ENCODE measurements around the gene UST.
"Not testable (repeated sequence)": the region's sequence is repeated elsewhere in the genome, so short reads cannot be mapped to it uniquely, and the experiment has no call there.

Gene UST

DNA sequence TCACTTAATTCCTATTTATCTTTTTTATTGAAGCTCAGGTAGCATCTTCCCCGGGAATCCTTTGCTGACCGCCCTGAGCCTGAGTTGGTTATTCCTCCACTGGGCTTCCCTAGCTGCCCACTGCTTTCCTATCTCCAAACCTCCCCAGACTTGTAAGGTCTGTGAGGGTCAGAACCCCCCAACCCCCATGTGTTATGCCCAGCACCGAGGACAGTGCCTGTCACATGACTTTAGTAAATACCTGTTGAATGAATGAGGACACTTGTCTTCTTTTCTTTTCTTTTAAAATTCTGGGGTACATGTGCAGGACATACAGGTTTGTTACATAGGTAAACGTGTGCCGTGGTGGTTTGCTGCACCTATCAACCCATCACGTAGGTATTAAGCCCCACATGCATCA lies 105.9 kb downstream of the UST start:
- FAIRE-seq, result no peak

GRCh38 chr6:148853113-148853512 lies 106.3 kb downstream of the UST start:
- DNase-seq (ENCODE audit: insufficient read length, low spot score); FAIRE-seq: not testable (repeated sequence)

More for the DNA sequence above, 105.9 kb downstream of the UST start:
- TF ChIP-seq TAF1 (IDR thresholded peaks at IDR 0.05; ENCODE audit: low read depth, low read length) (no peak), POLR2A (IDR thresholded peaks at IDR 0.05; ENCODE audit: low read depth, low read length) (no peak), POU2F2 (IDR thresholded peaks at IDR 0.05; ENCODE audit: low read depth, low read length) (no peak), PAX5 (IDR thresholded peaks at IDR 0.05; ENCODE audit: insufficient read depth, low read length, severe bottlenecking) (no peak), SPI1 (IDR thresholded peaks at IDR 0.05; ENCODE audit: low read depth, low read length) (no peak), POLR2AphosphoS5 (IDR thresholded peaks at IDR 0.05; ENCODE audit: low read depth, low read length) (no peak)
- DNase-seq (ENCODE audit: insufficient read length, low spot score), result no peak

- DNase-seq (ENCODE audit: insufficient read length, low spot score) (no peak), FAIRE-seq (no peak)
- no peak for TF ChIP-seq POLR2AphosphoS5 (IDR thresholded peaks at IDR 0.05; ENCODE audit: low read depth, low read length)
- no peak for TF ChIP-seq SPI1 (IDR thresholded peaks at IDR 0.05; ENCODE audit: low read depth, low read length)
- TF ChIP-seq PAX5 (IDR thresholded peaks at IDR 0.05; ENCODE audit: insufficient read depth, low read length, severe bottlenecking), result no peak
- TF ChIP-seq POLR2A (IDR thresholded peaks at IDR 0.05; ENCODE audit: low read depth, low read length), result no peak
- TF ChIP-seq TAF1 (IDR thresholded peaks at IDR 0.05; ENCODE audit: low read depth, low read length), result no peak
- no peak for TF ChIP-seq POU2F2 (IDR thresholded peaks at IDR 0.05; ENCODE audit: low read depth, low read length)
Observed at GRCh38 chr6:148854096-148854495, 107.3 kb downstream of the UST start.

- FAIRE-seq (no peak), DNase-seq (ENCODE audit: insufficient read length, low spot score) (no peak)
- TF ChIP-seq POU2F2 (IDR thresholded peaks at IDR 0.05; ENCODE audit: low read depth, low read length) (no peak), POLR2AphosphoS5 (IDR thresholded peaks at IDR 0.05; ENCODE audit: low read depth, low read length) (no peak), POLR2A (IDR thresholded peaks at IDR 0.05; ENCODE audit: low read depth, low read length) (no peak), TAF1 (IDR thresholded peaks at IDR 0.05; ENCODE audit: low read depth, low read length) (no peak), SPI1 (IDR thresholded peaks at IDR 0.05; ENCODE audit: low read depth, low read length) (no peak), PAX5 (IDR thresholded peaks at IDR 0.05; ENCODE audit: insufficient read depth, low read length, severe bottlenecking) (no peak)
Observed at GRCh38 chr6:148854992-148855391, 108.2 kb downstream of the UST start.

DNA sequence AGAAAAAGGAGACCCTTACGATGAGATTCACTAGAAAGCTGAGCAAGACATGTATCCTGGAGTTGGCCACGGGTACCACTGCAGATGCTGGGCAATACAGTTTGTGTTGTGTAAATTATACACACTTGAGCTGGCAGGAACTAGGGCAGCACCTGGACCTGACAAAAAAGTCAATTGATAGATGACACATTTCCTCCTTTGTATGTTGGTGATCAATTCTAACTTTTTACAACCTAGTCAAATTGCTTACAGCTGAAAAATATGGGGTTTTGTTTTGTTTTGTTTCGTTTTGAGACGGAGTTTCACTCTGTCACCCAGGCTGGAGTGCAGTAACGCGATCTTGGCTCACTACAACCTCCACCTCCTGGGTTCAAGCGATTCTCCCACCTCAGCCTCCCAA lies 108.9 kb downstream of the UST start:
- DNase-seq (ENCODE audit: insufficient read length, low spot score) (no peak), FAIRE-seq (no peak)
- TF ChIP-seq POLR2AphosphoS5 (IDR thresholded peaks at IDR 0.05; ENCODE audit: low read depth, low read length) (no peak), TAF1 (IDR thresholded peaks at IDR 0.05; ENCODE audit: low read depth, low read length) (no peak), PAX5 (IDR thresholded peaks at IDR 0.05; ENCODE audit: insufficient read depth, low read length, severe bottlenecking) (no peak), POU2F2 (IDR thresholded peaks at IDR 0.05; ENCODE audit: low read depth, low read length) (no peak), SPI1 (IDR thresholded peaks at IDR 0.05; ENCODE audit: low read depth, low read length) (no peak), POLR2A (IDR thresholded peaks at IDR 0.05; ENCODE audit: low read depth, low read length) (no peak)

DNA sequence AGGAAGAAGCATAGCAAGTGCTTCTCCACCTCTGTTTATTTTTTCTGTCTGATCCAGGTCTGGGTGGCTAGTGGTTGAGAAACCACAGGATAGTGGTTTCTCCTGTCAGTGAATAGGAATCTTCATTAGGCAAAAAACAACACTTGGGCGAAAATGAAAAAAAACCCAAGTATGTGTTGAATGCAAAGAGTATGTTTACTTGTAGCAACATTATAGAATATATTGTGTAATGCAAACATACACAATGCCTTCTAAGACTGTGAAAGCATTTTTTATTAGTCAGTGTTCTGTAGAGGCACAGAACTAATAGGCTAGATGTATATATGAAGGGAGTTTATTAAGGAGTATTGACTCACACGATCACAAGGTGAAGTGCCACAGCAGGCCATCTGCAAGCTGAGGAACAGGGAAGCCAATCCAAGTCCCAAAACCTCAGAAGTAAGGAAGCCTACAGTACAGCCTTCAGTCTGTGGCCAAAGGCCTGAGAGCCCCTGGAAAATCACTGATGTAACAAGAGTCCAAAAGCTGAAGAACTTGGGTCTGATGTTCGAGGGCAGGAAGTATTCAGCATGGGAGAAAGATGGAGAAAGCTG lies 111.1 kb downstream of the UST start:
- TF ChIP-seq POU2F2 (IDR thresholded peaks at IDR 0.05; ENCODE audit: low read depth, low read length), result no peak
- no peak for TF ChIP-seq TAF1 (IDR thresholded peaks at IDR 0.05; ENCODE audit: low read depth, low read length)
- no peak for TF ChIP-seq PAX5 (IDR thresholded peaks at IDR 0.05; ENCODE audit: insufficient read depth, low read length, severe bottlenecking)
- no peak for TF ChIP-seq SPI1 (IDR thresholded peaks at IDR 0.05; ENCODE audit: low read depth, low read length)
- TF ChIP-seq POLR2A (IDR thresholded peaks at IDR 0.05; ENCODE audit: low read depth, low read length), result no peak
- TF ChIP-seq POLR2AphosphoS5 (IDR thresholded peaks at IDR 0.05; ENCODE audit: low read depth, low read length), result no peak
- no peak for FAIRE-seq
- DNase-seq (ENCODE audit: insufficient read length, low spot score), result no peak

GRCh38 chr6:148864132-148864531 lies 117.3 kb downstream of the UST start:
- DNase-seq (ENCODE audit: insufficient read length, low spot score), result not testable (repeated sequence)

DNA sequence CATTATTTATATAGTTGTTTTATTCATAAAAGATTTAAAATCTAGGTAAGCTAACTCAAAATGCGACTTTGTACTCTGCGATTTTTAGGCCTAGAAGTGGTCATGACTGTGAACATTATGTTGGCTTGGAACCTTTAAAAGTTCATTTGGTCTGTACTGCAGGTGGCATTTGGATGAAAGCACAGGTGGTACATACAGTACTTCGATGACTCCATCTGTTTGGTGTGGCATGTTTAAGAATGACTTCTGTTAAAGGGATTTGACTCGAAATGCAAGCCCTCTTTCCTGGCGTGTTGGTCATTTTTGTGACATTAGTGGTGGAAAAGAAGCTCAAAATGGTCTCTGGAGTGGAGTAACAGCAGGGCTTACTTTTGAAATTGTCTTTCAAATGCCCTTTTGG lies 118.1 kb downstream of the UST start:
- FAIRE-seq (no peak), DNase-seq (ENCODE audit: insufficient read length, low spot score) (no peak)
- TF ChIP-seq POU2F2 (IDR thresholded peaks at IDR 0.05; ENCODE audit: low read depth, low read length) (no peak), POLR2AphosphoS5 (IDR thresholded peaks at IDR 0.05; ENCODE audit: low read depth, low read length) (no peak), SPI1 (IDR thresholded peaks at IDR 0.05; ENCODE audit: low read depth, low read length) (no peak), PAX5 (IDR thresholded peaks at IDR 0.05; ENCODE audit: insufficient read depth, low read length, severe bottlenecking) (no peak), POLR2A (IDR thresholded peaks at IDR 0.05; ENCODE audit: low read depth, low read length) (no peak), TAF1 (IDR thresholded peaks at IDR 0.05; ENCODE audit: low read depth, low read length) (no peak)

More at GRCh38 chr6:148864132-148864531, 117.3 kb downstream of the UST start:
- not testable (repeated sequence) for FAIRE-seq

DNA sequence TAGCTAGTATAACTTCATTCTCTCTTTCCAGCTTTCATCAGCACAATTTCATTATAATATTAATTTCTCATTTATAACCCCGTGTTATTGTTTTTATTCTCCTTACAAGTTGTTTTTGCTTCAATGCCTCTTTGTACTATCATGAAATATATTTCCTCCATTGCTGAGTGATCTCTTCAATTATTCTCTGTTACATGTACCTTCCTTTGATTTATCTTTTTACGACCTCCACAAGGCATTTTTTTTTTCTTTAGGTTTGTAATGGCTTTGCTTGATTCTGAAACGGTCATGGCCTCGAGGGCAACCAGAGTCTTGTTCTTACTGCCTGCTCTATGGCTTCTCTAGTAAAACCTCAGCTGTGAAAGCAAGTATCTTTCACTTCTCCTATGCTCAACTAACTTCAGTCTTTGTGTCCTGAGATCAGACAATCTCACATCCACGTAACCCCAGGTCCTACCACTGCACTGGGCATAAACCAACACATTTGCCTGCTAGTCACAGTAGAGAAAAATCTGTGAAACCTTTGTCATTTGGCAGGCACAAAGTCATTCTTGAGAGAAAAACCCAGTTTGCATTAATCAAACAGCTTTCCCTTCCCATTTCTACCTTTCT lies 119.9 kb downstream of the UST start:
- DNase-seq (ENCODE audit: insufficient read length, low spot score) (peak; percentile 54), FAIRE-seq (peak; percentile 97)
- TF ChIP-seq POLR2A (IDR thresholded peaks at IDR 0.05; ENCODE audit: low read depth, low read length), result no peak
- TF ChIP-seq POU2F2 (IDR thresholded peaks at IDR 0.05; ENCODE audit: low read depth, low read length), result peak; percentile 72; the same call in 1 of the 2 replicates
- peak; percentile 13 for TF ChIP-seq PAX5 (IDR thresholded peaks at IDR 0.05; ENCODE audit: insufficient read depth, low read length, severe bottlenecking)
- TF ChIP-seq TAF1 (IDR thresholded peaks at IDR 0.05; ENCODE audit: low read depth, low read length), result 0 out of 2 replicates have a peak, but pooled peaks have one; percentile 17
- no peak for TF ChIP-seq POLR2AphosphoS5 (IDR thresholded peaks at IDR 0.05; ENCODE audit: low read depth, low read length)
- peak; percentile 91 for TF ChIP-seq SPI1 (IDR thresholded peaks at IDR 0.05; ENCODE audit: low read depth, low read length)

DNA sequence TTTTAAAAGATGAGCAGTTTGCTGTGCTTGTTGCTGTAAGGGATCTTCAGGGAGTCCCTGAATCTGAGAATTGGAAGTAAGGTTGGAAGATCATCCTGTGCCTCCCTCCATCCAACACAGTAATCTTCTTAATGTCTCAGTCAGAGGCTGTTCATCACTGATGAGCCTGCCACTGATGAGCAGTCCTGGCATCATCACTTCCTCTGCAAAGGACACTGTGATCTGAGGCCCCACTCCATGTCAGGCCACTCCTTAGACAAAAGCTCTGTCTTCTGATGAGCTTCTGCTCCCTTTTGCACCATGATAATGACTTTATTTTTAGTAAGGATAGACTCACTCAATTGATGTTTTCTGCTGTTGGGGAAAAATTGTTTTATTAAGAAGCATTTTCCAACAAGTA lies 121.0 kb downstream of the UST start:
- TF ChIP-seq POLR2A (IDR thresholded peaks at IDR 0.05; ENCODE audit: low read depth, low read length) (no peak), PAX5 (IDR thresholded peaks at IDR 0.05; ENCODE audit: insufficient read depth, low read length, severe bottlenecking) (no peak), SPI1 (IDR thresholded peaks at IDR 0.05; ENCODE audit: low read depth, low read length) (peak; percentile 36; the same call in 1 of the 2 replicates), TAF1 (IDR thresholded peaks at IDR 0.05; ENCODE audit: low read depth, low read length) (no peak)
- peak; percentile 50 for FAIRE-seq
- no peak for DNase-seq (ENCODE audit: insufficient read length, low spot score)

Measured in GM12891 (cell line).